NCI-H82 treated with DMSO at 0.1 percent for 48 hours (cell line): ENCODE data around the gene TANC1.
"Not testable (repeated sequence)": the region's sequence is repeated elsewhere in the genome, so short reads cannot be mapped to it uniquely, and the experiment has no call there.

Experiments used
- DNase-seq: peaks from one replicate; lab custom pipeline; 2025; ENCODE audit not compliant: unreplicated experiment; lab: John Stamatoyannopoulos, UW

Gene TANC1

GRCh38 chr2:159082119-159082518, 113.7 kb downstream of the TANC1 start:
- no peak for DNase-seq

GRCh38 chr2:159084384-159085370, 116.2 kb downstream of the TANC1 start:
- DNase-seq = no peak

GRCh38 chr2:159086342-159086741, 117.9 kb downstream of the TANC1 start:
- DNase-seq = peak; percentile 39

GRCh38 chr2:159086826-159087225, 118.4 kb downstream of the TANC1 start:
- no peak for DNase-seq

- DNase-seq = no peak
Measured at GRCh38 chr2:159088906-159089305, 120.5 kb downstream of the TANC1 start.

GRCh38 chr2:159089543-159089942, 121.1 kb downstream of the TANC1 start:
- no peak for DNase-seq

GRCh38 chr2:159090514-159091201, 122.2 kb downstream of the TANC1 start:
- DNase-seq = no peak

GRCh38 chr2:159091381-159091780, 122.9 kb downstream of the TANC1 start:
- no peak for DNase-seq

GRCh38 chr2:159091976-159092375, 123.5 kb downstream of the TANC1 start:
- no peak for DNase-seq

- DNase-seq = peak; percentile 11
Measured at GRCh38 chr2:159093497-159093896, 125.1 kb downstream of the TANC1 start.

GRCh38 chr2:159094173-159094737, 125.8 kb downstream of the TANC1 start:
- no peak for DNase-seq

- no peak for DNase-seq
Measured at GRCh38 chr2:159095813-159096212, 127.4 kb downstream of the TANC1 start.

- not testable (repeated sequence) for DNase-seq
Measured at GRCh38 chr2:159096302-159096855, 127.9 kb downstream of the TANC1 start.

GRCh38 chr2:159096901-159097300, 128.5 kb downstream of the TANC1 start:
- DNase-seq = no peak

GRCh38 chr2:159098361-159098760, 129.9 kb downstream of the TANC1 start:
- no peak for DNase-seq

GRCh38 chr2:159098921-159099411, 130.5 kb downstream of the TANC1 start:
- no peak for DNase-seq

GRCh38 chr2:159101755-159102489, 133.5 kb downstream of the TANC1 start:
- no peak for DNase-seq

GRCh38 chr2:159103411-159103810, 135.0 kb downstream of the TANC1 start:
- DNase-seq = no peak

GRCh38 chr2:159106109-159106508, 137.7 kb downstream of the TANC1 start:
- DNase-seq = no peak

GRCh38 chr2:159108181-159108893, 139.9 kb downstream of the TANC1 start:
- no peak for DNase-seq
